Endothelial cell of umbilical vein (primary cell): ENCODE measurements around the gene GIPC1. TPM values are rescaled to one million over a fixed set of nuclear protein-coding genes. Genes with fewer than 3 reads are reported as not detected.

ENCODE experiments used
- BruUV-seq: library from RNA; stranded (reverse); fragments of 400-500 nt; replicated peaks from 2 replicates; lab custom pipeline; 2021; lab: Mats Ljungman, UMichigan
- CTCF ChIA-PET: fragments of 300-600, 350-600 bp; sonication (Branson Sonifier 250); formaldehyde crosslinking; loops from one replicate; lab custom pipeline; 2021; ENCODE audit warnings: antibody characterized with exemption, inconsistent platforms; lab: Charles Lee
- POLR2A ChIA-PET: fragments of 300-600, 350-600 bp; sonication (Branson Sonifier 250); formaldehyde crosslinking; loops from one replicate; lab custom pipeline; 2021; ENCODE audit warnings: antibody characterized with exemption, inconsistent platforms; lab: Charles Lee
- DNase-seq: peaks from one replicate; pipeline ENCODE4 v3.0.0-alpha.2; 2011; ENCODE audit warnings: low read depth, low spot score
- FAIRE-seq: peaks from 2 replicates; lab custom pipeline; 2011; peaks lifted over from hg19 to GRCh38; lab: Jason Lieb, UNC
- H2AFZ ChIP-seq: 2 replicates; pipeline ENCODE4 v1.6.0; 2012; ENCODE audit warnings: low read depth, low read length, control low read depth, inconsistent platforms
- H3K27ac ChIP-seq: 2 replicates; pipeline ENCODE4 v1.5.1; 2011; ENCODE audit warnings: low read depth, mild to moderate bottlenecking, control low read depth, low read length, moderate library complexity; ENCODE audit not compliant: insufficient read depth
- H3K27me3 ChIP-seq, 2 experiments: 2 replicates each; pipeline versions ENCODE4 v1.6.0 to v1.6.1; 2011; ENCODE audit warnings: low read length in 2 of 2, mixed read lengths in 1 of 2; ENCODE audit not compliant: control insufficient read depth in 2 of 2, insufficient read depth in 2 of 2
- H3K36me3 ChIP-seq, 2 experiments: 2 replicates in 1 of 2; 3 replicates in 1 of 2; pipeline ENCODE4 v1.5.1; 2011; ENCODE audit warnings: low read length in 2 of 2, mild to moderate bottlenecking in 1 of 2, moderate library complexity in 1 of 2; ENCODE audit not compliant: control insufficient read depth in 2 of 2, insufficient read depth in 2 of 2; ENCODE audit errors: extremely low read depth in 1 of 2
- H3K4me1 ChIP-seq: 3 replicates; pipeline ENCODE4 v1.5.1; 2011; ENCODE audit warnings: mild to moderate bottlenecking, low read length; ENCODE audit not compliant: control insufficient read depth, insufficient read depth; ENCODE audit errors: extremely low read depth
- H3K4me2 ChIP-seq: 2 replicates; pipeline ENCODE4 v1.6.1; 2011; ENCODE audit warnings: low read length, control low read depth, mixed read lengths; ENCODE audit not compliant: insufficient read depth
- H3K4me3 ChIP-seq, 3 experiments: fragments of 200-600 bp in 1 of 3; sonication (generic), shearing (Covaris generic) in 1 of 3; replicated peaks in 1 of 3; 2 replicates each; pipeline ENCODE4 v1.5.1; 2011 to 2016; ENCODE audit warnings: control low read depth in 3 of 3, low read length in 3 of 3, mild to moderate bottlenecking in 2 of 3, inconsistent platforms in 1 of 3, low read depth in 1 of 3, moderate library complexity in 1 of 3; ENCODE audit not compliant: insufficient read depth in 1 of 3
- H3K79me2 ChIP-seq: 2 replicates; pipeline ENCODE4 v1.6.0; 2012; ENCODE audit warnings: low read length, inconsistent platforms; ENCODE audit not compliant: control insufficient read depth, insufficient read depth
- H3K9ac ChIP-seq: replicated peaks from 2 replicates; pipeline ENCODE3; 2011; ENCODE audit warnings: low read length, control low read depth; ENCODE audit not compliant: insufficient read depth; ENCODE audit errors: extremely low read depth
- H3K9me1 ChIP-seq: replicated peaks from 3 replicates; pipeline ENCODE4 v1.6.0; 2011; ENCODE audit warnings: mild to moderate bottlenecking, low read length; ENCODE audit not compliant: control insufficient read depth, insufficient read depth; ENCODE audit errors: extremely low read depth
- H3K9me3 ChIP-seq: replicated peaks from 2 replicates; pipeline ENCODE4 v1.5.1; 2012; ENCODE audit warnings: low read length, inconsistent platforms; ENCODE audit not compliant: control insufficient read depth, insufficient read depth
- H4K20me1 ChIP-seq: replicated peaks from 2 replicates; pipeline ENCODE3; 2011; ENCODE audit warnings: mild to moderate bottlenecking, low read length; ENCODE audit not compliant: control insufficient read depth, insufficient read depth; ENCODE audit errors: extremely low read depth
- CTCF ChIP-seq, 2 donors: IDR thresholded peaks; 1 replicate in 1 of 2; 2 replicates in 1 of 2; pipeline ENCODE4 v1.5.1; 2011; ENCODE audit warnings: low read length in 2 of 2, mild to moderate bottlenecking in 2 of 2, moderate library complexity in 2 of 2, control low read depth in 1 of 2, inconsistent platforms in 1 of 2, low read depth in 1 of 2; ENCODE audit not compliant: insufficient read depth in 1 of 2; ENCODE audit errors: extremely low read depth in 1 of 2
- EZH2 ChIP-seq: IDR thresholded peaks from 2 replicates; pipeline ENCODE4 v1.6.1; 2012; ENCODE audit warnings: borderline replicate concordance, low read depth, mild to moderate bottlenecking, moderate library complexity, low read length, inconsistent platforms; ENCODE audit not compliant: severe bottlenecking
- FOS ChIP-seq: IDR thresholded peaks from 2 replicates; pipeline ENCODE4 v1.6.1; 2011; ENCODE audit warnings: mild to moderate bottlenecking, low read length, moderate library complexity, borderline replicate concordance; ENCODE audit not compliant: insufficient read depth
- GATA2 ChIP-seq: IDR thresholded peaks from 2 replicates; pipeline ENCODE4 v1.7.0; 2011; ENCODE audit warnings: low read depth, mild to moderate bottlenecking, moderate library complexity, mixed read lengths, low read length; ENCODE audit not compliant: insufficient read length, insufficient read depth
- JUN ChIP-seq: IDR thresholded peaks from 2 replicates; pipeline ENCODE4 v1.6.1; 2011; ENCODE audit warnings: borderline replicate concordance, low read depth; ENCODE audit not compliant: insufficient read length, insufficient read depth
- MAX ChIP-seq: IDR thresholded peaks from 2 replicates; pipeline ENCODE4 v1.6.1; 2011; ENCODE audit not compliant: insufficient read depth, insufficient read length
- MYC ChIP-seq: IDR thresholded peaks from one replicate; pipeline ENCODE4 v1.6.1; 2011; ENCODE audit warnings: mild to moderate bottlenecking, low read depth, low read length
- POLR2A ChIP-seq: IDR thresholded peaks from 2 replicates; pipeline ENCODE4 v1.6.1; 2012; ENCODE audit warnings: low read depth, mild to moderate bottlenecking, control low read depth, low read length
- POLR2AphosphoS5 ChIP-seq: IDR thresholded peaks from 2 replicates; pipeline ENCODE4 v1.6.1; 2012; ENCODE audit warnings: low read depth, mild to moderate bottlenecking, control low read depth, low read length, moderate library complexity; ENCODE audit not compliant: insufficient read depth
- dilution Hi-C: fragments of 300-500 bp; cut with MboI; formaldehyde crosslinking; loops from one replicate; pipeline ENCODE4 v1.15.0; 2019; ENCODE audit warnings: low sequenced_read_pairs; ENCODE audit not compliant: extremely low pct_ligation_motif_present
- intact Hi-C: fragments of 100-400 bp; cut with micrococcal nuclease; formaldehyde crosslinking; loops from one replicate; pipeline ENCODE4 v1.10.0; 2022
- polyA plus RNA-seq, 4 experiments: library from polyadenylated mRNA; depleted of rRNA in 3 of 4; stranded (reverse) in 3 of 4; unstranded in 1 of 4; fragments of >200 nt; gene quantifications; 2 replicates each; pipeline versions ENCODE4 v1.2.1 to v1.2.3, GENCODE V29; 2011 to 2012; ENCODE audit warnings: missing spikeins in 1 of 4
- total RNA-seq: library from RNA; stranded (reverse); gene quantifications from 2 replicates; pipeline ENCODE4 v1.2.3, GENCODE V29; 2021

Gene GIPC1
- total and polyA plus RNA-seq, 2 donors (not counting 3 experiments of a cell fraction or from before 2014, with no cell fraction given), result 108 to 141 TPM

- dilution Hi-C loops (no loop called here), intact Hi-C loops (loop anchor here (5.0 kb wide), 1 partner anchor 323 kb away; no protein-coding TSS in a partner anchor)
- BruUV-seq, result TSS peak; percentile 60
- Histone ChIP-seq H3K4me1 (peaks cover 16% of the 10 kb centered on the region), H3K9me1 (no peaks in the 10 kb centered on the region), H3K36me3 (peaks cover 8 to 28% of the 10 kb centered on the region in 2 experiments), H3K9ac (no peak overlapping the region), H3K27me3 (no peaks in the 10 kb centered on the region), H3K4me3 (no peak overlapping the region), H4K20me1 (no peaks in the 10 kb centered on the region), H3K79me2 (no peaks in the 10 kb centered on the region), H2AFZ (no peak overlapping the region), H3K9me3 (no peaks in the 10 kb centered on the region), H3K4me2 (no peak overlapping the region), H3K27ac (no peak overlapping the region)
- ChIA-PET POLR2A (no interaction called here), CTCF (interaction anchor here (0.5 kb wide), 1 partner anchor 290 kb away, joined by 3 read pairs; no protein-coding TSS in a partner anchor)
- TF ChIP-seq MYC (no peak), MAX (no peak), GATA2 (no peak), POLR2A (no peak), POLR2AphosphoS5 (no peak), JUN (no peak), EZH2 (no peak), FOS (no peak), CTCF (IDR thresholded peaks at IDR 0.05; ENCODE audit: extremely low read depth in 1 of 2, insufficient read depth in 1 of 2, low read depth in 1 of 2, low read length in 2 of 2) (no peak)
- DNase-seq (no peak), FAIRE-seq (no peak)
Observed at GRCh38 chr19:14470031-14470876, 25.7 kb downstream of the GIPC1 start.
